Activated naive CD4-positive, alpha-beta T cell treated with anti-CD3 and anti-CD28 coated beads for 36 hours (primary cell): ENCODE results near the gene FRMD4A. TPM values are rescaled to one million over a fixed set of nuclear protein-coding genes. Genes with fewer than 3 reads are reported as not detected.

Source experiments
- CTCF ChIA-PET: fragments of 350-600 bp; sonication (Branson Sonifier 250); formaldehyde crosslinking; loops from one replicate; lab custom pipeline; 2021; ENCODE audit warnings: antibody characterized with exemption; lab: Charles Lee
- DNase-seq: peaks from one replicate; pipeline ENCODE4 v3.0.0-alpha.2; 2020
- H3K27ac Mint-ChIP-seq: one replicate; pipeline ENCODE4 v1.8.0; 2021; ENCODE audit warnings: mild to moderate bottlenecking, mixed read lengths
- H3K27me3 Mint-ChIP-seq: one replicate; pipeline ENCODE4 v1.8.0; 2021; ENCODE audit warnings: low read depth, mixed read lengths
- H3K36me3 Mint-ChIP-seq: one replicate; pipeline ENCODE4 v1.8.0; 2021; ENCODE audit warnings: low read depth, mixed read lengths
- H3K4me1 Mint-ChIP-seq: one replicate; pipeline ENCODE4 v1.8.0; 2021; ENCODE audit warnings: low read depth, mixed read lengths
- H3K4me3 Mint-ChIP-seq: one replicate; pipeline ENCODE4 v1.8.0; 2021; ENCODE audit warnings: mild to moderate bottlenecking, moderate library complexity, mixed read lengths
- H3K9me3 Mint-ChIP-seq: one replicate; pipeline ENCODE4 v1.8.0; 2021; ENCODE audit warnings: mixed read lengths
- intact Hi-C: fragments of 100-400 bp; cut with micrococcal nuclease; formaldehyde crosslinking; loops from one replicate; pipeline ENCODE4 v1.15.1; 2023
- total RNA-seq, 2 experiments: library from RNA; stranded (reverse); gene quantifications; one replicate each; pipeline ENCODE4 v1.2.3, GENCODE V29; 2021

Gene FRMD4A
- total RNA-seq, 2 experiments from 2014 or later: 0.69 to 1.1 TPM

GRCh38 chr10:14360961-14361360 is 30.2 kb upstream of the FRMD4A start:
- H3K4me1 Mint-ChIP-seq: peaks cover 2% of the 10 kb centered on the region
- no peaks in the 10 kb centered on the region for H3K36me3 Mint-ChIP-seq

GRCh38 chr10:14360515-14360914 is 29.8 kb upstream of the FRMD4A start:
- H3K27me3 Mint-ChIP-seq: no peaks in the 10 kb centered on the region
- intact Hi-C loops: no loop called here
- H3K4me1 Mint-ChIP-seq: peaks cover 2% of the 10 kb centered on the region
- no peak overlapping the region for H3K27ac Mint-ChIP-seq
- H3K36me3 Mint-ChIP-seq: no peaks in the 10 kb centered on the region
- CTCF ChIA-PET: no interaction called here
- H3K4me3 Mint-ChIP-seq: no peak overlapping the region
- no peak for DNase-seq
- H3K9me3 Mint-ChIP-seq: no peaks in the 10 kb centered on the region

More at GRCh38 chr10:14360961-14361360, 30.2 kb upstream of the FRMD4A start:
- Mint-ChIP-seq H3K4me3 (no peak overlapping the region), H3K9me3 (no peaks in the 10 kb centered on the region), H3K27me3 (no peaks in the 10 kb centered on the region), H3K27ac (no peak overlapping the region)
- CTCF ChIA-PET: no interaction called here
- intact Hi-C loops: no loop called here
- DNase-seq: no peak

DNA sequence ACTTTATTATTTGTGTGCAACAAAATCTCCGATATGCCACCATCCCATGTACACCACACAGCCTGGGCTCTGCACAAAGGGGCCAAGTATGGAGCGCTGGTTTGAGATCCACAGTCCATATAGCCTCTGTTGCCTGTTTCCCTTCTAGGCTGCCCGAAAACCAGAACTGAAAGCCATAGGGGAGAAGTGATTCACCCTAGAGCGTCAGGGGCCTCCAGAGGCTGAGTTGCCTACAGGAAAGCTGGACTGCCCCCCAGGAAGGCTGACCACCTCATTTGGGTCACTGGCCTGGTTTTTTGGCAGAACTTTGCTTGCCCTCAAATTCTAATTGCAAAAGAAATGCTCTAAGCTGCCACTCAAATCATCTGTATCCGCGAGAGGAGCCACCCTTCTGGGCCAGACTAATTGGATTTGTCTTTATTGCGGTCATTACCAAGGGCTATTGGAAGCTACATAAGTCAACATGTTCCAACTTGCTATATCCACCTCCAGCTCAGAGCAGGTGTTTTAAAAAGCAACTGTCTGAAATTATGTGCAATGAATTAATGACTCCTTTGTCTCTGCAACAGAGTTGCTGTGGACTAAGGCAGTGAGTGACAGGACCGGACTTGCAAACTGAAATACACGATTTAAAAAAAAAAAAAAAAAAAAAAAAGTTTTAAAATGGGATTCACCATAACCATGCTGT is 28.3 kb upstream of the FRMD4A start:
- H3K27ac Mint-ChIP-seq: no peak overlapping the region
- no peak overlapping the region for H3K4me3 Mint-ChIP-seq
- CTCF ChIA-PET: interaction anchor here (0.7 to 1.1 kb wide), 2 partner anchors 45 to 53 kb away, joined by 3 read pairs; no protein-coding TSS in a partner anchor
- intact Hi-C loops: no loop called here
- H3K36me3 Mint-ChIP-seq: no peaks in the 10 kb centered on the region
- H3K27me3 Mint-ChIP-seq: no peaks in the 10 kb centered on the region
- H3K9me3 Mint-ChIP-seq: no peaks in the 10 kb centered on the region
- DNase-seq: no peak
- H3K4me1 Mint-ChIP-seq: peaks cover 2% of the 10 kb centered on the region

DNA sequence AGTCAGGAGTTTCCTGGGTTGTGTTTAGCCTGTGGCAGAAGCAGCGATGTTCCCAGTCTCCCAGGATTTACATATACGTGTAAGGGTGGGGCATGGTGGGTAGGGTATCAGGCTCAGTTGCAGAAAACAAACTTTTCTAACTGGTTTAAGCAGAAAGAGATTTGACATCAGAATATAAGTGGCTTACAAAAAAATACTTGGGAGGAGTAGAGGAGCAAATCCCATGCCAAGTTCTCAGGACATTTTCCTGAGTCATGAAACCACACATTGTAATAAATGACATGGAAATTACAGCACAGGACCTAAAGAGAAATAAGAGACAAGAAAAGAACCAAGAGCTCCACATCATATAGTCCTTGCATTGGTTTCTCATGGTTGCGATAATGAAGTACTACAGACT is 26.2 kb upstream of the FRMD4A start:
- H3K9me3 Mint-ChIP-seq: no peaks in the 10 kb centered on the region
- no peak overlapping the region for H3K27ac Mint-ChIP-seq
- DNase-seq: no peak
- H3K27me3 Mint-ChIP-seq: no peaks in the 10 kb centered on the region
- no peaks in the 10 kb centered on the region for H3K36me3 Mint-ChIP-seq
- no peaks in the 10 kb centered on the region for H3K4me1 Mint-ChIP-seq
- intact Hi-C loops: no loop called here
- H3K4me3 Mint-ChIP-seq: no peak overlapping the region
- CTCF ChIA-PET: interaction anchor here (0.7 kb wide), 1 partner anchor 572 kb away, joined by 4 read pairs; no protein-coding TSS in a partner anchor

GRCh38 chr10:14355750-14356149 is 25.0 kb upstream of the FRMD4A start:
- H3K36me3 Mint-ChIP-seq: no peaks in the 10 kb centered on the region
- intact Hi-C loops: no loop called here
- no peaks in the 10 kb centered on the region for H3K9me3 Mint-ChIP-seq
- no peak overlapping the region for H3K4me3 Mint-ChIP-seq
- DNase-seq: no peak
- H3K4me1 Mint-ChIP-seq: no peaks in the 10 kb centered on the region
- H3K27me3 Mint-ChIP-seq: no peaks in the 10 kb centered on the region
- H3K27ac Mint-ChIP-seq: no peak overlapping the region
- CTCF ChIA-PET: no interaction called here

DNA sequence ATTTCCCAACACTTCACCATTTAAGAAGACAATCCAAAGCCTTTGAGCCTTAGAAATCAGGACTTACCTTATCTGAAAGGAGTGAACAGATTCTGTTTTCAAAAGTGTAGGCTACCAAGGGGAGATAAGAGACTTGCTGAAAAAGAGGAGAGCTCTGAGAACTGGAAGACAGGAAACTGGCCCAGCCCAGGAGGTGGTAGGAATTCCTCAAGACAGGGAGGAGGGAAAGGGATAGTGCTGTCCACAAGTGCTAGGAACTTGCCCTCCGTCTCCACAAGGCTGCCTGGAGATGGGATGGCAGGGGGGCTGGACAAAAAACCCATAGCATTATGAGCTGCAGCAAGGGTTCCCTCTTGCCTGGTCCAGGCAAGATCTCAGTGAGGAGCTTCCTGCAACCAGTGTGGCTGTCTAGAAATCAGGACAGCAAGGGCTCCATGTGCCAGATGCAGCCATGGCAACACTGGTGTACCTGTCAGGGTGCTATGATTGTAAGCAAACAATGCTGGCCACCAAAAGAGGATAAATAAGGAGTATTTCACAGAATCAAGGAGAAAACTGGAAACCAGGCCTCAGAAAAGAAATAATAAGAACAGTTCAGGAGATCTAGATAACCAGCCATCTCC is 22.7 kb upstream of the FRMD4A start:
- intact Hi-C loops: no loop called here
- CTCF ChIA-PET: interaction anchor here (0.6 kb wide), 1 partner anchor 67 kb away, joined by 3 read pairs; no protein-coding TSS in a partner anchor
- Mint-ChIP-seq H3K4me1 (no peaks in the 10 kb centered on the region), H3K9me3 (no peaks in the 10 kb centered on the region), H3K36me3 (no peaks in the 10 kb centered on the region), H3K27ac (no peak overlapping the region), H3K27me3 (no peaks in the 10 kb centered on the region), H3K4me3 (no peak overlapping the region)
- DNase-seq: no peak

GRCh38 chr10:14350006-14350405 is 19.3 kb upstream of the FRMD4A start:
- Mint-ChIP-seq H3K4me1 (no peaks in the 10 kb centered on the region), H3K27me3 (no peaks in the 10 kb centered on the region), H3K36me3 (no peaks in the 10 kb centered on the region), H3K9me3 (no peaks in the 10 kb centered on the region), H3K27ac (no peak overlapping the region), H3K4me3 (no peak overlapping the region)
- CTCF ChIA-PET: interaction anchor here (0.6 to 0.7 kb wide), 2 partner anchors 135 to 910 kb away, joined by 3 to 4 read pairs; no protein-coding TSS in a partner anchor
- DNase-seq: no peak
- intact Hi-C loops: no loop called here

DNA sequence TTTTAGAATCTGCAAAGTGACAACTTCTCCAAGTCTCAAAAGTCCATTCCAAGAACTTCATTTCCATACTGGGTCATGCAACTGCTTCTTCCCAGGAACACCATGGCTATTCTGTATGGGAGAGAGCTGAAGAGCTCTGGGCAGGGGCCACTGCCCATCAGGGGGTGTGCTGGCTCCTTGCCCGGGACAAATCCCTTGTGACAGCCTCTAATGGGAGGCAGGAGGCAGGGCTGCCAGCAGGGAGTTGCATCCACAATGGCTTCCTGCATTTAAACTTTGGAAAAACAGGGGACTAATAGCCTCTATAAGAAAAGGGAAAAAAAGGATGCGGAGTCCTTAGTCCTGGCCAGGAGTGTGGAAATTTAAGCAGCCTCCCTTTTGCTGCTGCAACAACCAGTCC is 18.4 kb upstream of the FRMD4A start:
- CTCF ChIA-PET: no interaction called here
- Mint-ChIP-seq H3K9me3 (no peaks in the 10 kb centered on the region), H3K27ac (no peak overlapping the region), H3K4me3 (no peak overlapping the region), H3K27me3 (peaks cover 3% of the 10 kb centered on the region), H3K36me3 (no peaks in the 10 kb centered on the region), H3K4me1 (no peaks in the 10 kb centered on the region)
- intact Hi-C loops: no loop called here
- no peak for DNase-seq

- no peak for DNase-seq
- Mint-ChIP-seq H3K27ac (no peak overlapping the region), H3K4me1 (no peaks in the 10 kb centered on the region), H3K36me3 (no peaks in the 10 kb centered on the region), H3K9me3 (no peaks in the 10 kb centered on the region), H3K4me3 (no peak overlapping the region), H3K27me3 (peaks cover 5% of the 10 kb centered on the region)
- intact Hi-C loops: no loop called here
- CTCF ChIA-PET: no interaction called here
These were observed 14.5 kb upstream of the FRMD4A start for GRCh38 chr10:14345262-14345661.

DNA sequence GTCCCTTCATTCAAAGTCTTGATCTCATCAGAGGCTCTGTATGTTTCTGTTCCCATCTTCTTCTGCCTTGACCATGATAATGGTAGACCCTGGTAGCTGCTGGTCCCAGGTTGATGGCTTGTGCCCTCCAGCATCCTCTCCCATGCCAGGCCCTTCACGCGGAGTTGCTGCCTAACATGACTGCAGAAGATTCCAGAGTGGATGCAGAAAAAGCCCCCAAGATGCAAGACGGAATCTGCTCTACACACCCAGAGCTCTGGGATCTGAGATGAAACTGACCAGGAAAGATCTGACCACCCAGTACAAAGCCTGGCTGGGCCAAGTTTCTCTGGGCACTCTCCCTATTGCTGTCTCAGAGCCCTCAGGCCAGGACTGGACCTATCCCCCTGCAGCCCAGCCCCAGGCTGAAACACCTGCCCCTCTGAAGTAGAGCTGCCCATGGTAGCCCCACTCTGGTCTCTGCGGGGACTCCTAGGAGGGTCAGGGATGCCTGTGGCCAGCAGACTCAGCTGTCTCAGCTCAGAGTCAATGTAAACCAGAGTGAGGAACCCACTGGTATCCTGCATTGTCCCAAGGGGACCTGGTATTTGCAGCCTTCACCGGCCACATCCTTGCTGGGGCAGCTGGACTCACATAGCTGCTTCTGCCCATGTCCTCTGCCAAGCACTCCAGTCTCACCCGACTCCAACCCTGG is 9.5 kb upstream of the FRMD4A start:
- no peaks in the 10 kb centered on the region for H3K4me1 Mint-ChIP-seq
- no peaks in the 10 kb centered on the region for H3K36me3 Mint-ChIP-seq
- no peak overlapping the region for H3K4me3 Mint-ChIP-seq
- H3K27me3 Mint-ChIP-seq: peaks cover 9% of the 10 kb centered on the region
- DNase-seq: no peak
- no peak overlapping the region for H3K27ac Mint-ChIP-seq
- CTCF ChIA-PET: no interaction called here
- no peaks in the 10 kb centered on the region for H3K9me3 Mint-ChIP-seq
- intact Hi-C loops: no loop called here

DNA sequence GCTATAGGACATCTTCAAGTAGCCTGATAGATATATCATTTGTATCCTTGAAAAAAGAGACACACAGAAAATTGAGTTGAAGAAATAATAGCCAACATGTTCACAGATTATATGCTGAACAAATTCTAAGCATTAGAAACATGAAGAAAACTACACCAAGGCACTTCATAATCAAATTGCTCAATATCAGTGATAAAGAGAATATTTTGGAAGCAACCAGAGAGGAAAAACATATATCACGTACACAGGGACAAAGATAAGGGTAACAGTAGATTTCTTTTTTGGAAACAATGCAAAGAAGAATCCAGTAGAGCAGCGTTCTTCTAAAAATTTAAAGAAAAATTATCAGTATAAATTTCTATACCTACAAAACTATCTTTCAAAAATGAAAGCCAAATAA is 6.0 kb upstream of the FRMD4A start:
- intact Hi-C loops: no loop called here
- CTCF ChIA-PET: no interaction called here
- H3K4me3 Mint-ChIP-seq: no peak overlapping the region

DNA sequence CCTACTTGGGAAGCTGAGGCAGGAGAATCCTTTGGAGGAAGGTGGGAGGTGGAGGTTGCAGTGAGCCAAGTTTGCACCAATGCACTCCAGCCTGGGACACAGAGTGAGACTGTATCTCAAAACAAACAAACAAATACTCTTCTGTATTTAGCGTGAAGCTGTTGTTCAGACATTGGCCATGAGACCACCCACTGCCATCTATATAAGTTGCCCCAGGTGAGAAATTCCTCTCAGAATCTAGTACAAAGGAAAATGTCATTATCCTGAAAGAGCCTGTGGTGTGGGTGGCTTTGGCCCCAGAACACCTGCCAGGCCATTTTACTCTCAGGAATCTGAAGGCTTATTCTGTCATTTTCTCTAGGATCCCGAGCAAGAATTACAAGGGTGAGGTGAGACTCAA is 4.0 kb upstream of the FRMD4A start:
- CTCF ChIA-PET: interaction anchor here (2.0 kb wide), 1 partner anchor 9 kb away, joined by 8 read pairs; no protein-coding TSS in a partner anchor
- H3K36me3 Mint-ChIP-seq: no peaks in the 10 kb centered on the region
- H3K9me3 Mint-ChIP-seq: no peaks in the 10 kb centered on the region

More for the DNA sequence above, 6.0 kb upstream of the FRMD4A start:
- no peaks in the 10 kb centered on the region for H3K36me3 Mint-ChIP-seq
- no peak for DNase-seq
- no peaks in the 10 kb centered on the region for H3K9me3 Mint-ChIP-seq
- no peak overlapping the region for H3K27ac Mint-ChIP-seq
- H3K27me3 Mint-ChIP-seq: peaks cover 8% of the 10 kb centered on the region
- no peaks in the 10 kb centered on the region for H3K4me1 Mint-ChIP-seq

More for the DNA sequence above, 4.0 kb upstream of the FRMD4A start:
- intact Hi-C loops: no loop called here
- DNase-seq: no peak
- H3K27me3 Mint-ChIP-seq: peaks cover 8% of the 10 kb centered on the region
- no peak overlapping the region for H3K4me3 Mint-ChIP-seq
- no peaks in the 10 kb centered on the region for H3K4me1 Mint-ChIP-seq
- no peak overlapping the region for H3K27ac Mint-ChIP-seq
